NCI-H146 (cell line): ENCODE data around the gene MMD2.

Experiments
- DNase-seq: peaks from one replicate; lab custom pipeline; 2025; lab: John Stamatoyannopoulos, UW

Gene MMD2

DNA sequence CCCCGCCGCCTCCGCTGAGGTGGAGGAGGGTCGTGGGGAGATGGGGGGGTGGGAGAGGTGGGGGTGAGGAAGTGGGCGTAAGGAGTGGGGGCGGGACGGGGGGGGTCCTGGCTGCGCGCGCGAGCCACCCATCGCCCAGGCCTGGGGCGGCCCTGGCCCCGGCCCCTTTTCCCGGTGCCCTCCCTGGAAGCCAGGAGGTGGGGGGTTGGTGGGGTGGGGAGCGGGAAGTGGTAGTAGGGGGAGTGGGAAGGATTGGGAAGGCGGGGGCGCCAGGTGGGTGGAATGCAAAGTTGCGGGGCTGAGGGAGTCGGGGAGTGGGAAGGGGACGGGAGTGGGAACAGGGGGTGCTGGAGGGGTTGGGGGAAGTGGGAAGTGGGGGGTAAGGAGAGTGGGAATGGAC, 319 bp upstream of the MMD2 start:
- DNase-seq, result no peak

DNA sequence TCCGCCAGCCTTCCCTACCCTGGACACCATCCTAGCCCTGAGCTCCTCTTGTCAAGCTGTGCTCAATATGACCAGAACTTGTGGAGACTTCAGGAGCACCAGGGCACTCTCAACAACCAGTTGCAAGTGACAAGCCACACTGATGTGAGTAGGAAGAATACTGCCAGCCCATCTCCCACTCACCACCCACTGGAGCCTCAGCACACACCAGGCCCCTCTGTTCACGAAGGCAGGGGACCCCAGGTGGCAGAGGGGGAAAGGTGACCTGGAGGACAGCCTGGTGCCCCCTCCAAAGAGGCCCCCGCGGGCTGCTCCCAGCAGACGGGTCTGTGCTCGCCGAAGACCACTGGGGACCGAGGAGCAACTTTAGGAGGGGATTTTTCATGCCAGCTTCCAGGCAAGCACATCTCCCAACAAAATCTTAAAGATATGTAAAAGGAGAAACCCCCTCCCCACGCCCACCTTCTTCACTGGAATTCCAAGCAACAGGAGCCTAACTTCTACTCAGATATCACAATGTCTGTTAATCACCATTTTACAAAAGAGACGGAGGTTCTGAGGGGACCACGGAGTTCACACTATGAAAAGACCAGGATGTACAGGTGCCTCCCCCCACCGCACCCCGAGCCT, 1.0 kb downstream of the MMD2 start:
- DNase-seq, result no peak

- DNase-seq, result no peak
Observed at GRCh38 chr7:4951903-4952636, 6.9 kb downstream of the MMD2 start.

DNA sequence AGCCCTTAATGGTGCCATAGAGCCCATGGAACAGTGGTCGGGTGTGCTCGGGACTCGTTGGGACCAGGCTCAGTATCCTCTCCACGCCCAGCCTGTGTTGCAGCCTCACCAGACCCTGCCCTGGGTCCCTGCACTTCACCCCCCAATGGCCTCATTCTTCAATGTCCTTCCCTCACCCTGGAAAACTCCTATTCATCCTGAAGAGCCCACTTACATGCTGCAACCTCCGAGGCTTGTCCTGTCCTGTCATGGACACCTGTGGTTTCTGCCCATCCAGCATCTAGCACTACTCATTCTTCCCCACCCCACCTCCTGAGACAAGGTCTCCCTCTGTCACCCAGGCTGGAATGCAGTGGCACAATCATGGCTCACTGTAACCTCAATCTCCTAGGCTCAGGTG, 7.7 kb downstream of the MMD2 start:
- no peak for DNase-seq

- no peak for DNase-seq
Observed at GRCh38 chr7:4948402-4948801, 10.6 kb downstream of the MMD2 start.

- no peak for DNase-seq
Observed at GRCh38 chr7:4945949-4946348, 13.0 kb downstream of the MMD2 start.

DNA sequence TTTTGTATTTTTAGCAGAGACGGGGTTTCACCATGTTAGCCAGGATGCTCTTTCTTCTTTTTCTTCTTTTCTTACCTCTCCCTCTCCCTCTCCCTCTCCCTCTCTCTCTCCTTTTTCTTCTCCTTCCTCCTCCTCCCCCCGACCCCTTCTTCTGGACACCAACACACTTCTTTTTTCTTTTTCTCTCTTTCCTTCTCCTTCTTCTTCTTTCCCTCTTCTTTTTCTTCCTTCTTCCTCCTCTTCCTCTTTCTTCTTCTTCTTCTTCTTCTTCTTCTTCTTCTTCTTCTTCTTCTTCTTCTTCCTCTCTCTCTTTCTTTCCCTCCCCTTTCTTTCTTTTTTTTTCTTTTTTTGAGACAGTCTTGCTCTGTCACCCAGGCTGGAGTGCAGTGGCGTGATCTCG, 14.0 kb downstream of the MMD2 start:
- DNase-seq, result no peak

- no peak for DNase-seq
Observed at GRCh38 chr7:4943297-4943696, 15.7 kb downstream of the MMD2 start.

GRCh38 chr7:4939971-4940728, 18.8 kb downstream of the MMD2 start:
- no peak for DNase-seq

- DNase-seq, result no peak
Observed at GRCh38 chr7:4937411-4937810, 21.6 kb downstream of the MMD2 start.

DNA sequence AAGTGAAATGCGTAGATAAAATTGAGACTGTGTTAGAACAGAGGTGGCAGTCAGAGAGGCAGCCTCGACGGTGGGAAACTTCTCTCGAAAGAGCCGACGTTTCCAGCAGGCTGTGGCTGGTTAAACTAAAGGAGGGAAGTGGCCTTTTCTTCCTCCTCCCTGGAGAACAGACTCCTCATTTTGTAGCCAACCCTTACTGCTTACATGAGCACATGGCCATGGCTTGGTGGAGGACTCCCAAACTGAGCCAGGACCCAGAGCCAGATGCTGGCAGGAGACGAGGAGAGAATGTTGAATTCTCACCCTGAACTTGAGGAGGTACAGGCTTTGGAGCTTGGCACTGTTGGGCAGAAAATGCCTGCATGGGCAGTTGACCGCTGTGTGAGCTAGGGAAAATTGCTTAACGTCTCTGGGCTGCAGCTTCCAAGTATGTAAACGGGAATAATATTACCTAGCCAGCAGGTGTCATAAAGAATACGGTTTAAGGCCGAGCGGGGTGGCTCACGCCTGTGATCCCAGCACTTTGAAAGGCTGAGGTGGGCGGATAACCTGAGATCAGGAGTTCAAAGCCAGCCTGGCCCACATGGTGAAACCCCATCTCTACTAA, 24.5 kb downstream of the MMD2 start:
- DNase-seq, result no peak

GRCh38 chr7:4931943-4932342, 27.0 kb downstream of the MMD2 start:
- DNase-seq, result peak; percentile 97

DNA sequence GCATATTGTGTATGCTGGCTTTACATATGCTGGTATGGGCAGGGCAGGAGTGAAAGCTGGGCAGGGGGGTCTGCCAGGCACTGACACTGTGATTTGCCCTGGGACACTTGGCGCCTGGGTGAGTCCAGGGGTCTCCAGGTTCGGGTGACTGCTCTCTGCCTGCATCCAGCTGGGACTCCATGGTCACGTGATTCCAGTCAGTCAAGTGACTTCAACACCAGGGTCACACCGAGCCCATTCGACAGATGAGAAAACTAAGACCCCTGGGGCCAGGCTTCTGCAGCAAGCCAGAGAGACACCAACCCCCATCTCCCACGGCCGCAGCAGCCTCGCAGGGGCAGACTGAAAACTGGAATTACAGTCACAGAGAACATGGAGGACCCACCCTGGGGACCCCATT, 30.0 kb downstream of the MMD2 start:
- no peak for DNase-seq

DNA sequence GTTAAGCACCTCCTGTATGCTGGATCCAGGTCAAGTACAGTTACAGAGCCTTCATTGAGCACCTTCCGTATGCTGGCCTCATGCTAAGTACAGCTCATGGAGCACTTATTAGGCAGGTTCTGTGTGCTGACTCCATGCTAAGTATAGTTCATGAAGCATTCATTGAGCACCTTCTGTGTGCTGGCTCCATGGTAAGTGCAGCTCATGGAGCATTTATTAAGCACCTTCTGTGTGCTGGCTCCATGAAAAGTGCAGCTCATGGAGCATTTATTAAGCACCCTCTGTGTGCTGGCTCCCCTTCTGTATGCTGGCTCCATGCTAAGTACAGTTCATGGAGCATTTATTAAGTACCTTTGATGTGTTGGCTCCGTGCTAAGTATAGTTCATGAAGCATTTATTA, 30.5 kb downstream of the MMD2 start:
- DNase-seq, result no peak

- no peak for DNase-seq
Observed at GRCh38 chr7:4919969-4920766, 38.8 kb downstream of the MMD2 start.

- no peak for DNase-seq
Observed at GRCh38 chr7:4916113-4916512, 42.9 kb downstream of the MMD2 start.

DNA sequence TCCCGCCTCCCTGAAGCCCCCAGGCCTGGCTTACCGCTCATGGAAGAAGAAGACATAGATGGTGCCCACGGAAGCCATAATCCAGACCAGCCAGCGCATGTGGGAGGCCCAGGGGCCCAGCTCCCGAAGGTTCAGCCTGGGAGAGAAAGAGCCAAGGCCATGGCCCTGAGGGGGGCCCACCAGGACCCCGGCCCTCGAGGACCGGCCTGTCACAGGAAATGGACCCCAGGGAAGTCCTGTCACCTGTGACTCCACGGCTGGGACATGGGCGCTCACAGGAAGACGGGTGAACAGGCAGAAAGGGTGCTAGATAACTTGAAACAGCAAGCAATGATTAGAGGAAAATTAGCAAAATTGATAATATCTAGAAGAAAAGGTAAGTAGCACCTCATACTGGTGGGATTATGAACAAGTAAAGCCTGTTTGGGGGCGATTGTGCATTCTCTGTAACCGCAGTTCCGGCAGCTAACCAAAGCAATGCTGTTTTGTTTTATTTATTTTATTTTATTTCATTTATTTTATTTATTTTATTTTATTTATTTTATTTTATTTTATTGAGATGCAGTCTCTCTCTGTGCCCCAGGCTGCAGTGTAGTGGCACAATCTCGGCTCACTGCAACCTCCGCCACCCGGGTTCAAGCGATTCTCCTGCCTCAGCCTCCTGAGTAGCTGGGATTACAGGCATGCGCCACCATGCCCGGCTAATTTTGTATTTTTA, 47.7 kb downstream of the MMD2 start:
- no peak for DNase-seq

DNA sequence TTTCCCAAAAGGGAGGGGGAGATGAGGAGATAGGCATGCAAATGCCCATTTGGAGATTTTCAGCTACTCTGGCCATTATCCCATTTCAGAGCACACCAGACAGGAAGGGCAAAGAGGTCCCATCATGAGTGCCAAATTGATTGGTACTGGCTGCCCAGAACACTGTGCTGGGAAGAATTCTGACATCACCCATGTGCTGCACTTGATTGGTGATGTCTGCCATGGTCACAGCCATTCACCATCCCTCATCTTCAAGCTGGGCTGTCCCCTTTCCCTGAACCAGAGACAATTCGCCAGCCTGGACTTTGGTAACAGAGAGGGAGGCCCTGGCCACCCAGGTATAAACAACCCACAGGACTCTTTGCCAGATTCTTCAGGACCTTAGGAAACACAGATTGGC, 52.3 kb downstream of the MMD2 start:
- DNase-seq, result no peak

GRCh38 chr7:4905171-4905570, 53.8 kb downstream of the MMD2 start:
- no peak for DNase-seq

DNA sequence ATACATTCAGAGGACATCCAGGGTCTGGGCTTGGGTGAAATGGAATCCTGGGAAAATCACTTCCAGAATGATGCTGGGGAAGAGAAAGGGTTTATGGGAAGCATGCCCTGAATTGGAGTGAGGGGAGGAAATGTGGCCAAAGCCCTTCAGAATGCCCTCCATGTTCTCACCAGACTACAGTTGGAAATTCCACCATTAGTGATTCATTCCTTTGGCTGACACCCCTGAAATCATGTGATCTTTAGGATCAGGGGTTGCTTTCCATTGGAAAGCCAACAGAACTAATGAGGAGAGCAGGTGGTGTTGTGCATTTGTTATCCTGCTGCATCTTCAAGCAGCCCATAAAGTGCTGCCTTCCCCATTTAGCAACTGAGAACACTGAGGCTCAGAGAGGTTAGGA, 54.6 kb downstream of the MMD2 start:
- DNase-seq, result no peak

GRCh38 chr7:4895766-4896165, 63.2 kb downstream of the MMD2 start:
- DNase-seq, result no peak
